Endothelial cell of umbilical vein (primary cell): ENCODE results near the gene GGT6. TPM values are rescaled to one million over a fixed set of nuclear protein-coding genes. Genes with fewer than 3 reads are reported as not detected.

ENCODE experiments used
- BruUV-seq: library from RNA; stranded (reverse); fragments of 400-500 nt; replicated peaks from 2 replicates; lab custom pipeline; 2021; lab: Mats Ljungman, UMichigan
- CTCF ChIA-PET: fragments of 300-600, 350-600 bp; sonication (Branson Sonifier 250); formaldehyde crosslinking; loops from one replicate; lab custom pipeline; 2021; ENCODE audit warnings: antibody characterized with exemption, inconsistent platforms; lab: Charles Lee
- POLR2A ChIA-PET: fragments of 300-600, 350-600 bp; sonication (Branson Sonifier 250); formaldehyde crosslinking; loops from one replicate; lab custom pipeline; 2021; ENCODE audit warnings: antibody characterized with exemption, inconsistent platforms; lab: Charles Lee
- DNase-seq: peaks from one replicate; pipeline ENCODE4 v3.0.0-alpha.2; 2011; ENCODE audit warnings: low read depth, low spot score
- FAIRE-seq: peaks from 2 replicates; lab custom pipeline; 2011; peaks lifted over from hg19 to GRCh38; lab: Jason Lieb, UNC
- H2AFZ ChIP-seq: 2 replicates; pipeline ENCODE4 v1.6.0; 2012; ENCODE audit warnings: low read depth, low read length, control low read depth, inconsistent platforms
- H3K27ac ChIP-seq: 2 replicates; pipeline ENCODE4 v1.5.1; 2011; ENCODE audit warnings: low read depth, mild to moderate bottlenecking, control low read depth, low read length, moderate library complexity; ENCODE audit not compliant: insufficient read depth
- H3K27me3 ChIP-seq, 2 experiments: 2 replicates each; pipeline versions ENCODE4 v1.6.0 to v1.6.1; 2011; ENCODE audit warnings: low read length in 2 of 2, mixed read lengths in 1 of 2; ENCODE audit not compliant: control insufficient read depth in 2 of 2, insufficient read depth in 2 of 2
- H3K36me3 ChIP-seq, 2 experiments: 2 replicates in 1 of 2; 3 replicates in 1 of 2; pipeline ENCODE4 v1.5.1; 2011; ENCODE audit warnings: low read length in 2 of 2, mild to moderate bottlenecking in 1 of 2, moderate library complexity in 1 of 2; ENCODE audit not compliant: control insufficient read depth in 2 of 2, insufficient read depth in 2 of 2; ENCODE audit errors: extremely low read depth in 1 of 2
- H3K4me1 ChIP-seq: 3 replicates; pipeline ENCODE4 v1.5.1; 2011; ENCODE audit warnings: mild to moderate bottlenecking, low read length; ENCODE audit not compliant: control insufficient read depth, insufficient read depth; ENCODE audit errors: extremely low read depth
- H3K4me2 ChIP-seq: 2 replicates; pipeline ENCODE4 v1.6.1; 2011; ENCODE audit warnings: low read length, control low read depth, mixed read lengths; ENCODE audit not compliant: insufficient read depth
- H3K4me3 ChIP-seq, 3 experiments: fragments of 200-600 bp in 1 of 3; sonication (generic), shearing (Covaris generic) in 1 of 3; replicated peaks in 1 of 3; 2 replicates each; pipeline ENCODE4 v1.5.1; 2011 to 2016; ENCODE audit warnings: control low read depth in 3 of 3, low read length in 3 of 3, mild to moderate bottlenecking in 2 of 3, inconsistent platforms in 1 of 3, low read depth in 1 of 3, moderate library complexity in 1 of 3; ENCODE audit not compliant: insufficient read depth in 1 of 3
- H3K79me2 ChIP-seq: 2 replicates; pipeline ENCODE4 v1.6.0; 2012; ENCODE audit warnings: low read length, inconsistent platforms; ENCODE audit not compliant: control insufficient read depth, insufficient read depth
- H3K9ac ChIP-seq: replicated peaks from 2 replicates; pipeline ENCODE3; 2011; ENCODE audit warnings: low read length, control low read depth; ENCODE audit not compliant: insufficient read depth; ENCODE audit errors: extremely low read depth
- H3K9me1 ChIP-seq: replicated peaks from 3 replicates; pipeline ENCODE4 v1.6.0; 2011; ENCODE audit warnings: mild to moderate bottlenecking, low read length; ENCODE audit not compliant: control insufficient read depth, insufficient read depth; ENCODE audit errors: extremely low read depth
- H3K9me3 ChIP-seq: replicated peaks from 2 replicates; pipeline ENCODE4 v1.5.1; 2012; ENCODE audit warnings: low read length, inconsistent platforms; ENCODE audit not compliant: control insufficient read depth, insufficient read depth
- H4K20me1 ChIP-seq: replicated peaks from 2 replicates; pipeline ENCODE3; 2011; ENCODE audit warnings: mild to moderate bottlenecking, low read length; ENCODE audit not compliant: control insufficient read depth, insufficient read depth; ENCODE audit errors: extremely low read depth
- EZH2 ChIP-seq: IDR thresholded peaks from 2 replicates; pipeline ENCODE4 v1.6.1; 2012; ENCODE audit warnings: borderline replicate concordance, low read depth, mild to moderate bottlenecking, moderate library complexity, low read length, inconsistent platforms; ENCODE audit not compliant: severe bottlenecking
- FOS ChIP-seq: IDR thresholded peaks from 2 replicates; pipeline ENCODE4 v1.6.1; 2011; ENCODE audit warnings: mild to moderate bottlenecking, low read length, moderate library complexity, borderline replicate concordance; ENCODE audit not compliant: insufficient read depth
- GATA2 ChIP-seq: IDR thresholded peaks from 2 replicates; pipeline ENCODE4 v1.7.0; 2011; ENCODE audit warnings: low read depth, mild to moderate bottlenecking, moderate library complexity, mixed read lengths, low read length; ENCODE audit not compliant: insufficient read length, insufficient read depth
- JUN ChIP-seq: IDR thresholded peaks from 2 replicates; pipeline ENCODE4 v1.6.1; 2011; ENCODE audit warnings: borderline replicate concordance, low read depth; ENCODE audit not compliant: insufficient read length, insufficient read depth
- MAX ChIP-seq: IDR thresholded peaks from 2 replicates; pipeline ENCODE4 v1.6.1; 2011; ENCODE audit not compliant: insufficient read depth, insufficient read length
- MYC ChIP-seq: IDR thresholded peaks from one replicate; pipeline ENCODE4 v1.6.1; 2011; ENCODE audit warnings: mild to moderate bottlenecking, low read depth, low read length
- POLR2A ChIP-seq: IDR thresholded peaks from 2 replicates; pipeline ENCODE4 v1.6.1; 2012; ENCODE audit warnings: low read depth, mild to moderate bottlenecking, control low read depth, low read length
- POLR2AphosphoS5 ChIP-seq: IDR thresholded peaks from 2 replicates; pipeline ENCODE4 v1.6.1; 2012; ENCODE audit warnings: low read depth, mild to moderate bottlenecking, control low read depth, low read length, moderate library complexity; ENCODE audit not compliant: insufficient read depth
- dilution Hi-C: fragments of 300-500 bp; cut with MboI; formaldehyde crosslinking; loops from one replicate; pipeline ENCODE4 v1.15.0; 2019; ENCODE audit warnings: low sequenced_read_pairs; ENCODE audit not compliant: extremely low pct_ligation_motif_present
- intact Hi-C: fragments of 100-400 bp; cut with micrococcal nuclease; formaldehyde crosslinking; loops from one replicate; pipeline ENCODE4 v1.10.0; 2022
- polyA plus RNA-seq, 4 experiments: library from polyadenylated mRNA; depleted of rRNA in 3 of 4; stranded (reverse) in 3 of 4; unstranded in 1 of 4; fragments of >200 nt; gene quantifications; 2 replicates each; pipeline versions ENCODE4 v1.2.1 to v1.2.3, GENCODE V29; 2011 to 2012; ENCODE audit warnings: missing spikeins in 1 of 4
- total RNA-seq: library from RNA; stranded (reverse); gene quantifications from 2 replicates; pipeline ENCODE4 v1.2.3, GENCODE V29; 2021
- TF ChIP-seq, protein P1 (sequence below), 2 donors: IDR thresholded peaks; 1 replicate in 1 of 2; 2 replicates in 1 of 2; pipeline ENCODE4 v1.5.1; 2011; ENCODE audit warnings: low read length in 2 of 2, mild to moderate bottlenecking in 2 of 2, moderate library complexity in 2 of 2, control low read depth in 1 of 2, inconsistent platforms in 1 of 2, low read depth in 1 of 2; ENCODE audit not compliant: insufficient read depth in 1 of 2; ENCODE audit errors: extremely low read depth in 1 of 2

GGT6 gene
- total and polyA plus RNA-seq, 2 donors (not counting 3 experiments of a cell fraction or from before 2014, with no cell fraction given): not detected

- no peak overlapping the region for H3K4me2 ChIP-seq
- FAIRE-seq (no peak), DNase-seq (no peak)
- no peaks in the 10 kb centered on the region for H3K9me1 ChIP-seq
- intact Hi-C loops (no loop called here), dilution Hi-C loops (no loop called here)
- peaks cover 8% of the 10 kb centered on the region for H3K79me2 ChIP-seq
- H2AFZ ChIP-seq: no peak overlapping the region
- no peaks in the 10 kb centered on the region for H3K9me3 ChIP-seq
- H4K20me1 ChIP-seq: no peaks in the 10 kb centered on the region
- peaks cover 4% of the 10 kb centered on the region for H3K4me1 ChIP-seq
- H3K9ac ChIP-seq: no peak overlapping the region
- no peak overlapping the region for H3K4me3 ChIP-seq
- TF ChIP-seq, protein P1, sequence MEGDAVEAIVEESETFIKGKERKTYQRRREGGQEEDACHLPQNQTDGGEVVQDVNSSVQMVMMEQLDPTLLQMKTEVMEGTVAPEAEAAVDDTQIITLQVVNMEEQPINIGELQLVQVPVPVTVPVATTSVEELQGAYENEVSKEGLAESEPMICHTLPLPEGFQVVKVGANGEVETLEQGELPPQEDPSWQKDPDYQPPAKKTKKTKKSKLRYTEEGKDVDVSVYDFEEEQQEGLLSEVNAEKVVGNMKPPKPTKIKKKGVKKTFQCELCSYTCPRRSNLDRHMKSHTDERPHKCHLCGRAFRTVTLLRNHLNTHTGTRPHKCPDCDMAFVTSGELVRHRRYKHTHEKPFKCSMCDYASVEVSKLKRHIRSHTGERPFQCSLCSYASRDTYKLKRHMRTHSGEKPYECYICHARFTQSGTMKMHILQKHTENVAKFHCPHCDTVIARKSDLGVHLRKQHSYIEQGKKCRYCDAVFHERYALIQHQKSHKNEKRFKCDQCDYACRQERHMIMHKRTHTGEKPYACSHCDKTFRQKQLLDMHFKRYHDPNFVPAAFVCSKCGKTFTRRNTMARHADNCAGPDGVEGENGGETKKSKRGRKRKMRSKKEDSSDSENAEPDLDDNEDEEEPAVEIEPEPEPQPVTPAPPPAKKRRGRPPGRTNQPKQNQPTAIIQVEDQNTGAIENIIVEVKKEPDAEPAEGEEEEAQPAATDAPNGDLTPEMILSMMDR (IDR thresholded peaks at IDR 0.05; ENCODE audit: extremely low read depth in 1 of 2, insufficient read depth in 1 of 2, low read depth in 1 of 2, low read length in 2 of 2): no peak
- TF ChIP-seq FOS: no peak
- TF ChIP-seq POLR2A: no peak
- TF ChIP-seq MAX: no peak
- no peak for TF ChIP-seq POLR2AphosphoS5
- no peak for TF ChIP-seq MYC
- TF ChIP-seq GATA2: no peak
- TF ChIP-seq EZH2: no peak
- TF ChIP-seq JUN: no peak
- ChIA-PET POLR2A (interaction anchor here (0.7 kb wide), 1 partner anchor 13 kb away, joined by 3 read pairs; no protein-coding TSS in a partner anchor), CTCF (interaction anchor here (1.3 to 2.2 kb wide), 2 partner anchors 18 to 24 kb away, joined by 3 to 8 read pairs; no protein-coding TSS in a partner anchor)
- no peak overlapping the region for H3K27ac ChIP-seq
- H3K36me3 ChIP-seq: peaks cover 5 to 32% of the 10 kb centered on the region in 2 experiments
- BruUV-seq: no TSS peak
- no peaks in the 10 kb centered on the region for H3K27me3 ChIP-seq
Observed at GRCh38 chr17:4548721-4549531, 11.5 kb downstream of the GGT6 start.
